ENCODE measurements around the gene SLC37A3.

DNA sequence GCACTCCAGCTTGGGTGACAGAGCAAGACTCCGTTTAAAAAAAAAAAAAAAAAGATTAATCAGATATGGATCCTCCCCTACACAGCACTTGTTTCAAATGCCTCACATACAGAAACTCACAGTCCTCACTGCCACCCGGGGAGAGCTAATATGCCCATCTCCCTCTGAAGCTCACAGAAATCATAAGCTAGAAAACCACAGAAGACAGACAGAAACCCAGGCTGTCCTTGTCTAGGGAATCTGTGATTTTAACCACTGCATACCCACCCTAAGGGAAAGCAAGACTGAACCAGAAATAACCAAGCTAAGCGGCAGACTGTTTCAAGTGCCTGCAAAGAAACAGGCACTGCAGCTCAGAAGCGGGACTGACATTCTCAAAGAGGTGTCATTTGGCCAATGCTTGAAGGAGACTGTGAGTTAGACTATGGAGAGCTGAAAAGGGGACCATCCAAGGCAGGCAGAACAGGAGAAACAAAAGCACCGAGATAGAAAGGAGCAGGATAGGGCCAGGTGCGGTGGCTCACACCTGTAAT is 37.6 kb downstream of the SLC37A3 start:
- no peak for TF ChIP-seq POLR2A (IDR thresholded peaks at IDR 0.05)
- TF ChIP-seq, protein P1, sequence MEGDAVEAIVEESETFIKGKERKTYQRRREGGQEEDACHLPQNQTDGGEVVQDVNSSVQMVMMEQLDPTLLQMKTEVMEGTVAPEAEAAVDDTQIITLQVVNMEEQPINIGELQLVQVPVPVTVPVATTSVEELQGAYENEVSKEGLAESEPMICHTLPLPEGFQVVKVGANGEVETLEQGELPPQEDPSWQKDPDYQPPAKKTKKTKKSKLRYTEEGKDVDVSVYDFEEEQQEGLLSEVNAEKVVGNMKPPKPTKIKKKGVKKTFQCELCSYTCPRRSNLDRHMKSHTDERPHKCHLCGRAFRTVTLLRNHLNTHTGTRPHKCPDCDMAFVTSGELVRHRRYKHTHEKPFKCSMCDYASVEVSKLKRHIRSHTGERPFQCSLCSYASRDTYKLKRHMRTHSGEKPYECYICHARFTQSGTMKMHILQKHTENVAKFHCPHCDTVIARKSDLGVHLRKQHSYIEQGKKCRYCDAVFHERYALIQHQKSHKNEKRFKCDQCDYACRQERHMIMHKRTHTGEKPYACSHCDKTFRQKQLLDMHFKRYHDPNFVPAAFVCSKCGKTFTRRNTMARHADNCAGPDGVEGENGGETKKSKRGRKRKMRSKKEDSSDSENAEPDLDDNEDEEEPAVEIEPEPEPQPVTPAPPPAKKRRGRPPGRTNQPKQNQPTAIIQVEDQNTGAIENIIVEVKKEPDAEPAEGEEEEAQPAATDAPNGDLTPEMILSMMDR (IDR thresholded peaks at IDR 0.05): no peak
- TF ChIP-seq EP300 (IDR thresholded peaks at IDR 0.05): no peak

All from ovary (tissue), 3 donors.